Occipital lobe (tissue), 2 donors: ENCODE measurements around the gene CD52. TPM values are rescaled to one million over a fixed set of nuclear protein-coding genes. Genes with fewer than 3 reads are reported as not detected.
A peak's percentile ranks its signal among the peaks of the same experiment; 100 is the strongest.

Experiments
- DNase-seq: peaks from one replicate; lab custom pipeline; 2025; lab: John Stamatoyannopoulos, UW
- total RNA-seq: library from RNA; depleted of rRNA; stranded (reverse); fragments of >200 nt; gene quantifications from one replicate; pipeline ENCODE4 v1.2.3, GENCODE V29; 2014

CD52 gene
- total RNA-seq, 1 donor from 2014 or later = 1.1 TPM

DNA sequence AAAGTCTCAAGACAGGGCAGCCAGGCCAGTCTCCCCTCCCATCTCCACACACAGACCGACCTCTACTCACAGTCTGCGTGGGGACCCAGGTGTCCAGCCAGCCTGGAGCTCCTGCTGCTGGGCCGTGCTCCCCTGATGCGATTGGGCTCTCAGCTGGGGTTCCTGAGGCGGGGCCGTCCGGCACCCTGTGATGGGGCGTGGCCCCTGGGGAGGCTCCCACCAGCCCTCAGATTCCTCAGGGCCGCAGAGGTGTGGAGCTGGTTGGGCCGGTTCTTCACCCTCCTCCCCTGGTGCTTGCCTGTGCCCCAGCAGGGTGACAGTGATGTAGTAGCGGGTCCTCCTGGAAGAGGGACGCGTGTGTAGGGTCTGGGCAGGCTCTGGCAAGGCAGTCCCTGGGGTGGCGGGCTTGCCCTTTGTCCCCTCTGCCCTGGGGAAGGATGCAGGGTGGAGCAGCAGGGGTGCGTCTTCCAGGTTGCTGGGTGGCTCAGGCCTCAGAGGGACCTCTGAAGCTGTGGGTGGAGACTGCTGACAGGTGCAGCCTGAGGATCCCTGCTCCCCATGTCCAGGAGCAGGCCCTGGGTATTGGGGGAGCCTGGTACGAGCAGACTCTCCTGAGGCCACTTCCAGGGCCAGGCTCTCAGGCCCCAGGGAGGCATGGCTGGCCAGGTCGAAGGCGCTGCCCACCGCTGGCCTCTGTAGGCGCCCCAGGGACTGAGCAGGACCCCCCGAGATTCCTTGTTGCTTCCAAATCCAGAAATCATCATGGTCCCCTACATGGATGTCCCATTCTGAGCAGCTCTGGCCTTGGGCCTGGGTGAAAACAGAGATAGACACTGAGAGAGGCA is 36.4 kb downstream of the CD52 start, which contains the start of gene CRYBG2:
TSS of gene CRYBG2 (minus strand) at position 155 of the 845 bp plus-strand sequence. CDS start 7,473 bp downstream, outside the sequence.
- no peak for DNase-seq

DNA sequence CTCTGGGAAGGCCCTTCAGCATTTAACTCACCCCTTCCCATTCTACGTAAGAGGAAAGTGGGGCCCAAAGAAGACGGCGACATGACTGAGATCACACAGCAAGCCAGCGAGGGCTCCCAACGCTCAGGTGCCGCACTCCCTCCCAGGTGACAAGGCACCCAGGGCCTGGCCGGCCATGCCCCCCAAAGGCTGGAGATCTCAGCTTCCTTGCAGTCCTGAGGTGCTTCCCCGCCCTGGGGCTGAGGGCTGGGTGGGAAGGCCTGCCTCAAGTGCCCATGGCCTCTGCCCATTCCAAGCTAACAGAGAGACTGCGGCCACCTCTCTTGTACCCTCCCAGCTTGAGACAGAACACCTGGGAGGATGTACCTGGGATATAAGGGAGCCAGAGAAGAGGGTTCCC is 37.2 kb downstream of the CD52 start:
- DNase-seq = no peak

DNA sequence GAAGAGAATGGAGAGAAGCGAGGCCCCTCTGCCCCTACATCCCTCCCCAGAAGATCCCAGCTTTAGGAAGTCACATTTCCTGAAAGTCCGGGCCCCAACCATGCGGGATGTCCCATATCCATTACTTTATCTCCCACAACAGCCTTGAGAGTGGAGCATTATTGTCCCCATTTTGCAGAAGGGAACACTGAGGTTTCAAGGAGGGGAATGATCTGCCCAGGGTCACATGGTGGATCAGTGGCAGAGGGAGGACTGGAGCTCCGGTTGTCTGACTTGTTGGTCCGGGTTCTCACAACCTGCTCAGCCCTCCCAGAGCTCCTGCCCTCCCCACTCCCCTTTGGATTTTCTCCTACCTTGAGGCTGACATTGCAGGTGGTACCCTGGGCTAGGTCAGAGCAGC is 38.3 kb downstream of the CD52 start:
- no peak for DNase-seq

DNA sequence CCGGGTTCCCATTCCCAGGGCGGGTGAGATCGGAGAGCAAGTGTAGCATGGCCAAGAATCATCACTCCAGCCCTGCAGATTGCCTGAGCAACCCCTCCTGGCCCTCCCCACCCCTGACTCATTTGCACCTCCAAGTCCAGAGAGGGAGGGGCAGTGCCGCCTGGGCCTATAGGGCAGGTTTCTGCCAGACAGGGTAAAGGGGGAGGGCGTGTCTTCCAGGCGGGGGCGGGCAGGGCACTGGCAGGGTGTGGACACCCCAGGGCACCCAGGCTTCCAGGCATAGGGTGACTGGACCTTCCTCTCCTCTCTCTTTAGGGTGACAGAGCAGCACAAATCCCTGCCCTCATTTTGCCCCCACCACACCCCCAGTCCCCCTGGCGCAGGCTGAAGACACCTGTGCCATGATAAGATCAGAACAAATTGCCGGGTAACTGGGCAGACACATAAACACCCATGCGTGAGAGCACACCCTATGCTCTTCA is 39.4 kb downstream of the CD52 start:
- no peak for DNase-seq

DNA sequence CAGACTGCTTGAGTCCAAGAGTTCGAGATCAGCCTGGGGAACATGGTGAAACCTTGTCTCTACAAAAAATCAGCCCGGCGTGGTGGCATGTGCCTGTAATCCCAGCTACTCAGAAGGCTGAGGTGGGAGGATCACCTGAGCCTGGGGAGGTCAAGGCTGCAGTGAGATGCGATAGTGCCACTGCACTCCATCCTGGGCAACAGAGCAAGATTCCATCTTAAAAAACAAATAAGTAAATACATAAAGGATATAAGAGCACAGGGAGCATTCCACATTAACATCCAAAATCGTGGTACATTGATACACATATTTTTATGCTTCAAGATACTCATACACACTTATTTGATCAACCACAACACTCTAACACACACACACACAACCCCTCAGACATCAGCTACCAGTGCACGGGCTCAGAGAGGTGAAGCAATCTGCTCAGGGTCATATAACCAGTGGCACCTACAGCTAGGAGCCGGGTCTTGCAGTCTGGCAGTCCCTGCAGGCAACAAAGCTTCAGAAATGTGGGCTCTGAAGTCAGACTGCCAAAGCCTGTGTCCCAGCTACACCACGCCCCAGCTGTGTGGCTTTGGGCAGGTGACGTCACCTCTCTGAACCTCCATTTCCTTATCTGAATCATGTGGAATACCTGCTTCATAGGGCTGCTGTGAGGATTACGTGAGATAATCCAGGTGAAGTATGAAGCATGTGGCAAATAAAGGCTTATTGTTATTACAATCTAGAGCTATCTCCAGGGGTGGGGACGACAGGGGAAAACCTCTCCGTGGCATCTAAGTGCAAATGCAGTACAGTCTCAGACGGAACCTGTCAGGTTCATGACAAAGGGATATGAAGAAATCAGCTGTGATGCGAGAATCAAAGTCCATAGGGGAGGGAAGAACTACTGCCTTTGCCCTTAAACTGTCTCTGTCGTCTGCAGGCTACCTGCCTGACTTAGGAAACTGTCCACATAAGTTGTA is 40.9 kb downstream of the CD52 start:
- DNase-seq = no peak

DNA sequence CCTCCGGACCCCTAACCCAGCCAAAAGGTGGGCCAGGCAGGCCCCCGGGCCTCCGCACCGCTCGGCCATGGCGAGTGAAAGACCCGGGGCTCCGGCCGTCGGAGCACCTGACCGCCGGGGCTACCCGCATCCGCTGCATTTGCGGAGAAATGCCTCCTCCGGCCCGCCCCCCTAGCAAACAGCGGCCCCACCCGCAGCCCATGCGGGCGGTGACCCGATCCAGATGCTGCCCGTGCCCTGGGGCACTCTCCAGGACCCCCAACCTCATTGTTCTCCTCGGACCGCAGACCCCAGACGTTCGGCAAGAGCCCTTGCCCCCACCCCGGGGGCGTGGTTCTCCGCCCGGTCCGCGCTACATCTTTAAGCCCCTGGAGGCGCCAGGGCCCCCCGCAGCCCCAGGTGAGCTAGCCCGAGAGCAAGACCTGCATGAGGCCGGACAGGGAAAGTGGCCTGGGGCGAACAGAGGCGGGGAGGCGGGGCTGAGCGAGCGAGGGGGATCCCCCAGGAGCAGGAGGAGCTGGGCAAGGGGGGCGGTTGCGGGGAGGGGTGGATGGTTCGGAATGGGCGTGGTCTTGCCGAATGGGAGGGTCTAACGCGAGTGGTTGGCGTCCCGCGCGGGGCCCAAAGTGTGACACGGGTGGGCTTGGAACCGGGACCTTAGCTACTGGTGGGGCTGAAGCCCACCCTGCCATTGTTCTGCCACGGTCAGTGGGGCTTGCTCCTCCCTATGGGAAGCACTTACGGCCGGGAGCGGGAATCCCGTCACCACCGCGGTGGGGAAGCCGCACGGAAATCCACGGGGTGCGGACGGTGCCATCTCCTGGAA is 42.4 kb downstream of the CD52 start:
- DNase-seq = no peak

DNA sequence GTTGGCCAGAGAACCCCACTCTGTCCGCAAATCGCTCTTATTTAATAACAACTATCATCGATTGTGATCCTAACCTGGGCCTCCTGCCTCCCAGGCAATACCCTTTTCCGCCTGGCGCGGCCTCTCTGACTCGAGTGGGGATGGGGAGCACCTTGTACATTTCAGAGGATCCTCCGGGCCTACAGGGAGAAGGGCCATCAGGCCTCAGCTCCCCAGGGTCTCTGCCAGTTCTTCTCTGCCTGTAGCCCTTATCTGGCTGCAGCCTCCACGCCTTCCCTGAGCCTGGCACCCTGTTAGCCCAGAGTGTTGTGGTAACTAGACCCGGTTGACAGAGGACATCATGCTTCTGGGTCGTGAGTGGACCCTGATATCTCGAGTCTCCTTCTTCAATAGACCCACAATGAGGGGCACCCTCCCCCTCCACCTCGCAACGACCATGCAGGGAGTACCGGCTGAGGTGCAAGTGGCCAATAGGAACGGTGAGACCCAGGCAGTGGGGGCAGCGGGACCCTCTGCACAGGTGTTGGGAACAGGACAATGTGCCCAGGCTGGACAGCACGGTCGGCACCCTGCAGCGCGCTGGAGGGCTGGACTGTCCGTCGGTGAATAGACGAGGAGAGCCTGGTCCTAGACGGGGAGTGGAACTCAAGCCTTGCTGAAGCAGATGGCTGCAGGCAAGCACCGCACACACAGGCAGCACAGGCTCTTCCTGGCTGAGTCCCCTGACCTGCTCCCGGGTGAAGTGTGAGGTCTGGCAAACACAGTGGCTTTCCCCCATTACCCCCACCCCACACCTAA is 43.2 kb downstream of the CD52 start:
- DNase-seq = no peak

DNA sequence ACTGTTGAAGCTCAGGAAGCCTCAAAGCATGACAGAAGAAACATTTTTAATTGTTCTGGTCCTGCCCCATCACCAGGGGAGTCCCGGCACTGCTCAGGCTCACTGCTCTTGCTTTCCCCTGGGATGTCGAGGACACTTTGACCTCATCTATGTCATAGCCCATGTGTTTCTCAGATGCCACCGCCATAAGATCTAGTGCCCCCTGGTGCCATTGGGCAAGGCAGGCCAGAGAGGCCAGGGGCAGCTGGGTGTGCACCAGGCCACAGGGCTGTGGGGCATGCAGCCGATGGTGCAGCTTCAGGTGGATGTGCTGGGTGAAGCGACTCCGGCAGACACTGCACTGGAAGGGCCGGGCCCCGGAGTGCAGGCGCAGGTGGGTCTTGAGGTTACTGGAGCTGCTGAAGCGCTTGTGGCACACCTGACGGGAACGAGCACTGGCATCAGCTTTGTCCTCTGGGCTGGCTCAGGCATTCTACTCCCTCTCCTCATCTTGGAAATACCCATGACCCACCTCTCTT is 43.9 kb downstream of the CD52 start:
- DNase-seq = no peak

DNA sequence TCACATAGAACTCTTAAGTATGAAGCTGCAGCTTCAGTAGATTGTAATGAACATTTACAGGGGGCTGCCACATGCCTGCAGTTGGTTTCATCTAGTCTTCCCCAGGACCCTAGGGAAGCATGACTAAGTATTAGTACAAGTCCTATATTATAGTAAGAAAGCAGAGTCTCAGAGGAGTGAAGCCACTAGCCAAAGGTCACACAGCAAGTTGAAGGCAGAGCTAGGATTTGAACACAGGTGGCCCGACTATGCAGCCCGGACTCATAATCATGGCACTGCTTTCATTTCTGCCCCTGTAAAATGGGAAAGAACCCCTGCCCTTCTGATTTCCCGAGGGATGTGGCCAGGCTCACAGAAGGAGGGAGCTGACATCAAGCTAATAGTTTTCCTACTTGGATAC is 44.6 kb downstream of the CD52 start:
- DNase-seq = no peak

DNA sequence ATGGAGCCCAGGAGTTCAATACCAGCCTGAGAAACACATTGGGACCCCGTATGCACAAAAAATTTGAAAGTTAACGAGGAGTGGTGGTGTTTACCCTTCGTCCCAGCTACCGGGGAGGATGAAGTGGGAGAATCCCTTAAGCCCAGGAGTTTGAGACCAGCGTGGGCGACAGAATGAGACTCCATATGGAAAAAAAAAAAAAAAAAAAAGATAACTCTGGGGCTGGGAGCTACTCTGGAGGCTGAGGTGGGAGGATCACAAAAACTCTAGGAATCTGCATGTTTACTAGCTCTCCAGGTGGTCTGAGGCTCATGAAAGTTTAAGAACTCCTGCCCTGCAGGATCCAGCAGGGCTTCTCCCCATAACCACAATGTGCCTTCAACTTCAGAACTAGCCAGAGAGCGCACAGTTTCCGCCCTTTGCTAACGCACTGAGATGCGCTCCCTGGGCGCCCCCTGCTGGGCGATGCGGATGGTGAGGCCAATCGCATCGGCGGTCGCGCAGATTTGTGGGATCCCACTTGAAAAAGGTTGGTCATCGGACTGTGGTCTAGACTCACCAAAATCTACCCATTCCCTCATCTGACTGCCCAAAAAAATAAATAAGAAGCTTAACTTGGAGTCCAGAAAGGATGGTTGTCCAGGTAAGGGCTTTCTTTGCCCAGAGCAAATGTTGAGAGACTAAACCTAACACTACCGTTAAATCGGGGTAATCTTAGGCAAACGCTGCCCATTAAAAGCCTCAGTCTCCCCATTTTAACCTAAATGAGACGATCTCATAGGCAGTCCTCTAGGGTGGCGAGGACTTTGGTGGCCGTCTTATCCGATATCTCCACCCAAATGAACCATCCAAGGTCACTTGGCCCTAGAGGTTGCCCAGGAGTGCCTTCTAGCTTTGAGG is 46.0 kb downstream of the CD52 start:
- peak; percentile 13 for DNase-seq

DNA sequence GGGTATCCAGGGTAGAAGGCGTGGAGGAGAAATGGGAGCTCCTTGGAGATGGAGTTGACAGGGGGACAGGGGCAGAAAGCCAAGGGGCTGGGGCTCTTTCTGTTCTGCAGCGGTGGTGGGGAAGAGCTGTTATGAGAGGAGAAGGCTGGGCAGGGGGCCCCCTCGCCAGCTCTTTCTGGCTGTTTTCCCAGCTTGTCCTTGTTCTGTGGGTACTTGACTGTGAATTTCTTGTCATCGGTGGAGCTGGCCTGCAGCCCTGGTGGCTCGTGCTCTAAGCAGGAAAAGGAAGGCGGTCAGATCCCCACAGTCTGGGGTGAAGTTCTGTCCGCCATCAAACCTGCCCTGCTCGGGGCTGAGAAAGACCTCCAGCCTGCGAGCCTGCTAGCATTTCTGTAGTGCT is 47.2 kb downstream of the CD52 start:
- DNase-seq = no peak

DNA sequence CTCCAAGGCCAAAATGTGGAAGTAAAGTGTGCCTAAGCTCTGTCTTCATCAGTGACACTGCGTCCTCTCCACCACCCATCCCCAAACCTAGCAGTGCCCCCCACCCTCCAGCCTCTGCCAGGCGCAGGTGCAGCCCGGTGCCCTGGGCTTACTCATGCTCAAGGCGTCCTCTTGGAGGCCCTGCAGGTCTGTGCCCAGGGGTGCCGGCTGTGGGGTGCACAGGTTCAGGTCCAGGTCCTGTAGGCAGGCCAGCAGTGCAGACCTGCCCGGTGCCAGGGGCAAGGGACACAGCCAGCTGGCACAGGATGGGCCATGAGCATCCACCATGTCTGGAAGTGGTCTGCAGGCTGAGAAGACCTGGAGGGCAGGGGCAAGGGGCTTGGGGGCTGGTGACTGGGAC is 49.7 kb downstream of the CD52 start:
- DNase-seq = no peak

DNA sequence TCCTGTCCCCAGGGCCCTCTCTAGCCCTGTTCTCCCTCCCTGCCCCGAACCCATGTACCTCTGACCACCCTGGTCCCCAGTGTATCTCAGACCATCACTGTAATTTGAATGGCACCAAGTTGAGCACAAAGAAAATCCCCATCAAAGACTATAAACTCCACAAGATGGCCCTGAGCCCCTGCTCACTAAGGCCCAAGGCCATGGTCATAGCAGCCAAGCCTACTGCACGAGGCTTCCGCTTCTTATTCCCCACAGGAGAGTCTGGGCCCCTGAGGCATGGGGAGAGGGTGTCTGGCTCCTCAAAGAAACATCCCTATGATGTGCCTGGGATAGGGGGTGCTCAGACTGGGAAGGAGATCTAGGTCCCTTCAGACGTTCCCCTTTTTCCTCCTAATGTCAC is 50.2 kb downstream of the CD52 start:
- no peak for DNase-seq

DNA sequence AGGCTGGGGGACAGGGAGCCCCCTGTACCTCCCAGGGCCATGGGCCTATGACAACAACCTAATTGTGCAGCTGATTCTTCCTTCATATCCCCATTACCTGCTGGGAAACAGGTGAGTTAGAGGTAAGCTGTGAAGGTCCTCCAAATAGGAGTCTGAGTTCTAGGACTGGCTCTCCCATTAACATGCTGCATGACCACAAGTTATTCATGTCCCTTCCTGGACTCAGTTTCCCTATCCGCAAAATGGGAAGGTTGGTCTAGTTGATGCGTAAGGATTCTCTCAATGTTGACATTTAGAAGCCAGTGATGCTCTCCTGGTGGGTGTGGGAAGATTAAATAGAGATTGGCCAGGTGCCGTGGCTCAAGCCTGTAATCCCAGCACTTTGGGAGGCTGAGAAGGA is 50.7 kb downstream of the CD52 start:
- DNase-seq = no peak

Other genes with a start within 250 kb of the CD52 start
- gene PDIK1L, start 206.1 kb upstream of the CD52 start, total RNA-seq = 93.6 TPM
- gene FAM110D, start 158.9 kb upstream of the CD52 start, total RNA-seq = 0.47 TPM
- not detected for gene C1orf232, start 149.0 kb upstream of the CD52 start, total RNA-seq
- 8.0 TPM for gene ZNF593, start 148.1 kb upstream of the CD52 start, total RNA-seq
- gene ZNF593OS, start 146.1 kb upstream of the CD52 start, total RNA-seq = not detected
- gene CNKSR1, start 140.5 kb upstream of the CD52 start, total RNA-seq = 3.1 TPM
- gene CATSPER4, start 127.4 kb upstream of the CD52 start, total RNA-seq = not detected
- 11.5 TPM for gene CEP85, start 83.8 kb upstream of the CD52 start, total RNA-seq
- gene SH3BGRL3, start 37.9 kb upstream of the CD52 start, total RNA-seq = 8.4 TPM
- gene UBXN11, start 11.3 kb upstream of the CD52 start, total RNA-seq = 5.0 TPM
- gene CRYBG2, start 36.2 kb downstream of the CD52 start, total RNA-seq = 1.1 TPM
- not detected for gene ZNF683, start 54.8 kb downstream of the CD52 start, total RNA-seq
- gene LIN28A, start 92.9 kb downstream of the CD52 start, total RNA-seq = not detected
- gene DHDDS, start 114.4 kb downstream of the CD52 start, total RNA-seq = 27.3 TPM
- gene HMGN2, start 154.5 kb downstream of the CD52 start, total RNA-seq = 228 TPM
- 4.2 TPM for gene RPS6KA1, start 211.8 kb downstream of the CD52 start, total RNA-seq